H9 (cell line): ENCODE data around the gene PVALB. TPM values are rescaled to one million over a fixed set of nuclear protein-coding genes. Genes with fewer than 3 reads are reported as not detected.

Experiments
- DNase-seq: peaks from one replicate; pipeline ENCODE4 v3.0.0-alpha.2; 2017
- H2AFZ ChIP-seq: one replicate; pipeline ENCODE4 v1.6.1; 2013; ENCODE audit warnings: mild to moderate bottlenecking, low read length, control low read depth, moderate library complexity
- H2AK5ac ChIP-seq: 2 replicates; pipeline ENCODE4 v1.6.1; 2013; ENCODE audit warnings: low read length, control low read depth, mixed read lengths; ENCODE audit not compliant: insufficient read length
- H2BK120ac ChIP-seq: one replicate; pipeline ENCODE4 v1.6.1; 2013; ENCODE audit warnings: low read depth, mild to moderate bottlenecking, low read length, control low read depth, inconsistent platforms; ENCODE audit not compliant: poor library complexity, severe bottlenecking
- H2BK12ac ChIP-seq: 2 replicates; pipeline ENCODE4 v1.6.1; 2013; ENCODE audit warnings: low read length, control low read depth, mixed read lengths, low read depth; ENCODE audit not compliant: insufficient read length
- H2BK15ac ChIP-seq: 2 replicates; pipeline ENCODE4 v1.6.1; 2013; ENCODE audit warnings: low read depth, low read length, control low read depth
- H2BK20ac ChIP-seq: one replicate; pipeline ENCODE4 v1.6.1; 2013; ENCODE audit warnings: low read depth, mild to moderate bottlenecking, low read length, control low read depth, inconsistent platforms; ENCODE audit not compliant: poor library complexity, severe bottlenecking
- H2BK5ac ChIP-seq: 2 replicates; pipeline ENCODE4 v1.6.1; 2013; ENCODE audit warnings: low read length, control low read depth, mixed read lengths; ENCODE audit not compliant: insufficient read length
- H3K14ac ChIP-seq: 2 replicates; pipeline ENCODE4 v1.6.1; 2013; ENCODE audit warnings: low read length, control low read depth; ENCODE audit not compliant: insufficient read depth
- H3K18ac ChIP-seq: 2 replicates; pipeline ENCODE4 v1.6.1; 2013; ENCODE audit warnings: low read depth, mild to moderate bottlenecking, mixed read lengths, low read length, control low read depth; ENCODE audit not compliant: insufficient read length
- H3K23ac ChIP-seq: 2 replicates; pipeline ENCODE4 v1.6.1; 2013; ENCODE audit warnings: low read length, control low read depth, mixed read lengths, low read depth; ENCODE audit not compliant: insufficient read length
- H3K23me2 ChIP-seq: 2 replicates; pipeline ENCODE4 v1.6.1; 2013; ENCODE audit warnings: low read depth, mild to moderate bottlenecking, mixed read lengths, low read length, control low read depth; ENCODE audit not compliant: insufficient read length, poor library complexity, severe bottlenecking
- H3K27ac ChIP-seq: 2 replicates; pipeline ENCODE4 v1.5.1; 2013; ENCODE audit warnings: low read length, control low read depth, mixed read lengths, low read depth; ENCODE audit not compliant: insufficient read length
- H3K27me3 ChIP-seq: 2 replicates; pipeline ENCODE4 v1.6.1; 2013; ENCODE audit warnings: low read length, control low read depth, inconsistent platforms; ENCODE audit not compliant: insufficient read depth
- H3K4ac ChIP-seq: 2 replicates; pipeline ENCODE4 v1.6.1; 2013; ENCODE audit warnings: low read depth, mild to moderate bottlenecking, control low read depth, inconsistent platforms, low read length, moderate library complexity
- H3K4me1 ChIP-seq: 2 replicates; pipeline ENCODE4 v1.6.1; 2013; ENCODE audit warnings: low read length, control low read depth, inconsistent platforms; ENCODE audit not compliant: insufficient read depth
- H3K4me2 ChIP-seq: 2 replicates; pipeline ENCODE4 v1.6.1; 2013; ENCODE audit warnings: low read length, control low read depth, mixed read lengths; ENCODE audit not compliant: insufficient read length, insufficient read depth
- H3K56ac ChIP-seq: 2 replicates; pipeline ENCODE4 v1.6.1; 2013; ENCODE audit warnings: low read depth, mild to moderate bottlenecking, mixed read lengths, low read length, control low read depth; ENCODE audit not compliant: insufficient read length
- H3K79me1 ChIP-seq: 2 replicates; pipeline ENCODE4 v1.6.1; 2013; ENCODE audit warnings: low read depth, mild to moderate bottlenecking, moderate library complexity, low read length, control low read depth, inconsistent platforms; ENCODE audit not compliant: insufficient read depth, poor library complexity, severe bottlenecking
- H3K79me2 ChIP-seq: 2 replicates; pipeline ENCODE4 v1.6.1; 2013; ENCODE audit warnings: low read length, control low read depth, inconsistent platforms; ENCODE audit not compliant: insufficient read depth
- H3K9ac ChIP-seq: 2 replicates; pipeline ENCODE4 v1.6.1; 2013; ENCODE audit warnings: low read length, control low read depth, mixed read lengths; ENCODE audit not compliant: insufficient read length; ENCODE audit errors: extremely low read depth
- H3K9me3 ChIP-seq: one replicate; pipeline ENCODE4 v1.6.1; 2013; ENCODE audit warnings: low read depth, low read length, inconsistent platforms; ENCODE audit not compliant: control insufficient read depth
- H3T11ph ChIP-seq: one replicate; pipeline ENCODE4 v1.6.1; 2013; ENCODE audit warnings: mild to moderate bottlenecking, low read length, control low read depth, inconsistent platforms
- H4K20me1 ChIP-seq: one replicate; pipeline ENCODE4 v1.6.1; 2013; ENCODE audit not compliant: control insufficient read depth, insufficient read length, insufficient read depth
- H4K5ac ChIP-seq: 2 replicates; pipeline ENCODE4 v1.6.1; 2013; ENCODE audit warnings: low read depth, mild to moderate bottlenecking, mixed read lengths, low read length, control low read depth; ENCODE audit not compliant: insufficient read length
- H4K8ac ChIP-seq: replicated peaks from 2 replicates; pipeline ENCODE4 v1.6.1; 2013; ENCODE audit warnings: low read length, control low read depth, mixed read lengths, low read depth; ENCODE audit not compliant: insufficient read length
- H4K91ac ChIP-seq: 2 replicates; pipeline ENCODE4 v1.6.1; 2013; ENCODE audit warnings: low read depth, mild to moderate bottlenecking, moderate library complexity, mixed read lengths, low read length, control low read depth; ENCODE audit not compliant: insufficient read length
- H3K27ac Mint-ChIP-seq, 3 experiments: 2 replicates in 2 of 3; 3 replicates in 1 of 3; pipeline ENCODE4 v1.8.0; 2020 to 2021; ENCODE audit warnings: mixed read lengths in 3 of 3, mild to moderate bottlenecking in 1 of 3, moderate library complexity in 1 of 3
- H3K27me3 Mint-ChIP-seq: 2 replicates; pipeline ENCODE4 v1.8.0; 2021; ENCODE audit warnings: low read depth, mild to moderate bottlenecking, moderate library complexity, mixed read lengths
- H3K36me3 Mint-ChIP-seq, 3 experiments: 2 replicates in 2 of 3; 3 replicates in 1 of 3; pipeline ENCODE4 v1.8.0; 2020 to 2021; ENCODE audit warnings: low read depth in 3 of 3, mixed read lengths in 3 of 3; ENCODE audit not compliant: insufficient read depth in 1 of 3
- H3K4me1 Mint-ChIP-seq, 2 experiments: 2 replicates each; pipeline ENCODE4 v1.8.0; 2020; ENCODE audit warnings: mixed read lengths in 2 of 2
- H3K4me3 Mint-ChIP-seq, 2 experiments: 2 replicates in 1 of 2; 3 replicates in 1 of 2; pipeline ENCODE4 v1.8.0; 2020 to 2021; ENCODE audit warnings: mild to moderate bottlenecking in 2 of 2, mixed read lengths in 2 of 2, moderate library complexity in 1 of 2
- H3K9me3 Mint-ChIP-seq, 2 experiments: 2 replicates in 1 of 2; 3 replicates in 1 of 2; pipeline ENCODE4 v1.8.0; 2020; ENCODE audit warnings: mild to moderate bottlenecking in 2 of 2, mixed read lengths in 2 of 2, moderate library complexity in 1 of 2
- WGBS: extraction: QIAGEN DNeasy Blood & Tissue Kit; methylation state at CpG from one replicate; pipeline ENCODE4 v1.1.7; 2013; ENCODE audit warnings: missing lambda C conversion rate, low lambda C conversion rate, mixed read lengths; ENCODE audit not compliant: insufficient read length; ENCODE audit errors: extremely low coverage; 5-methylcytosine and 5-hydroxymethylcytosine counted together
- total RNA-seq: library from RNA; stranded (reverse); gene quantifications from 2 replicates; pipeline ENCODE4 v1.2.1, GENCODE V29; 2021
- TF ChIP-seq, protein P1 (sequence below): fragments of 200-600 bp; sonication (generic); conservative IDR thresholded peaks from 3 replicates; pipeline ENCODE4 v1.8.0; 2021; ENCODE audit warnings: antibody characterized with exemption, mild to moderate bottlenecking

PVALB gene
- total RNA-seq, 1 experiment from 2014 or later = 2.7 TPM

DNA sequence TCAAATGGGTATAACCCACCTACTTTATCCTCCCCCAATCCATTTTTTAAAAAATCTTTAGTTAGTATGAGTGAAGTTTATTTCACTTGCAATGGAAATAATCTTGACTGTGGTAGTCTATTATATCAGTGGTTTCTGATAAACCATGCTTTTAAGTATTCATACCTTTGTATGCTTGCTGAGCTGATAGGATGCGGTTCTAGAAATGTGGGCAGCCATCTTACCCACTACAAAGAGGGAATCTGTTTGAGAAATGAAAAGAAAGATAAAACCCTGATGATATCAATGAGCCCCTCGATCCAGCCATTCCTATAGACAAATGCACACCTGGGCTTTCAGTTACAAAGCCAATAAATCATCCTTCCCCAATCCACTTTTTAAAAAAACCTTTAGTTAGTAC is 13.8 kb upstream of the PVALB start:
- DNase-seq = no peak
- no peak overlapping the region for H3K27ac ChIP-seq
- no peak overlapping the region for H4K8ac ChIP-seq
- no peak overlapping the region for H3K23ac ChIP-seq
- H4K5ac ChIP-seq = no peak overlapping the region
- H3K18ac ChIP-seq = no peak overlapping the region
- H3K79me1 ChIP-seq = no peaks in the 10 kb centered on the region
- H3K4me2 ChIP-seq = no peak overlapping the region
- H2BK5ac ChIP-seq = no peak overlapping the region
- no peak overlapping the region for H3K56ac ChIP-seq
- H3K4ac ChIP-seq = no peak overlapping the region
- Mint-ChIP-seq H3K4me3 (no peak overlapping the region), H3K27me3 (peaks cover 35% of the 10 kb centered on the region), H3K9me3 (no peaks in the 10 kb centered on the region), H3K4me1 (peaks cover 7 to 17% of the 10 kb centered on the region in 2 experiments), H3K36me3 (no peaks in the 10 kb centered on the region), H3K27ac (no peak overlapping the region)
- no peak overlapping the region for H2AK5ac ChIP-seq
- no peak overlapping the region for H2BK20ac ChIP-seq
- no peaks in the 10 kb centered on the region for H3K9me3 ChIP-seq
- no CpG with 5 or more reads among the region's 2 CpGs for WGBS
- H3K9ac ChIP-seq = no peak overlapping the region
- H3T11ph ChIP-seq = no peak overlapping the region
- no peak overlapping the region for H2BK15ac ChIP-seq
- H2BK120ac ChIP-seq = no peak overlapping the region
- no peaks in the 10 kb centered on the region for H3K27me3 ChIP-seq
- H3K79me2 ChIP-seq = no peaks in the 10 kb centered on the region; the same call in 1 of the 2 replicates
- H4K91ac ChIP-seq = no peak overlapping the region
- H2AFZ ChIP-seq = no peak overlapping the region
- no peaks in the 10 kb centered on the region for H3K23me2 ChIP-seq
- H2BK12ac ChIP-seq = no peak overlapping the region
- no peaks in the 10 kb centered on the region for H3K4me1 ChIP-seq
- TF ChIP-seq, protein P1, sequence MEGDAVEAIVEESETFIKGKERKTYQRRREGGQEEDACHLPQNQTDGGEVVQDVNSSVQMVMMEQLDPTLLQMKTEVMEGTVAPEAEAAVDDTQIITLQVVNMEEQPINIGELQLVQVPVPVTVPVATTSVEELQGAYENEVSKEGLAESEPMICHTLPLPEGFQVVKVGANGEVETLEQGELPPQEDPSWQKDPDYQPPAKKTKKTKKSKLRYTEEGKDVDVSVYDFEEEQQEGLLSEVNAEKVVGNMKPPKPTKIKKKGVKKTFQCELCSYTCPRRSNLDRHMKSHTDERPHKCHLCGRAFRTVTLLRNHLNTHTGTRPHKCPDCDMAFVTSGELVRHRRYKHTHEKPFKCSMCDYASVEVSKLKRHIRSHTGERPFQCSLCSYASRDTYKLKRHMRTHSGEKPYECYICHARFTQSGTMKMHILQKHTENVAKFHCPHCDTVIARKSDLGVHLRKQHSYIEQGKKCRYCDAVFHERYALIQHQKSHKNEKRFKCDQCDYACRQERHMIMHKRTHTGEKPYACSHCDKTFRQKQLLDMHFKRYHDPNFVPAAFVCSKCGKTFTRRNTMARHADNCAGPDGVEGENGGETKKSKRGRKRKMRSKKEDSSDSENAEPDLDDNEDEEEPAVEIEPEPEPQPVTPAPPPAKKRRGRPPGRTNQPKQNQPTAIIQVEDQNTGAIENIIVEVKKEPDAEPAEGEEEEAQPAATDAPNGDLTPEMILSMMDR = no peak
- no peaks in the 10 kb centered on the region for H4K20me1 ChIP-seq
- H3K14ac ChIP-seq = no peak overlapping the region
